Adrenal gland (tissue), 12 donors: ENCODE results near the gene SMCHD1. TPM values are rescaled to one million over a fixed set of nuclear protein-coding genes. Genes with fewer than 3 reads are reported as not detected.

ENCODE experiments used
- DNase-seq, 7 donors: peaks; one replicate each; pipeline ENCODE4 v3.0.0-alpha.2; 2019 to 2020
- H3K27ac ChIP-seq, 5 donors: fragments of 200-600 bp; sonication (generic) in 4 of 5; 1 replicate in 3 of 5; 2 replicates in 2 of 5; pipeline versions ENCODE4 v1.5.1 to v1.8.0; 2016 to 2020; ENCODE audit warnings: mild to moderate bottlenecking in 1 of 5
- H3K27me3 ChIP-seq: fragments of 200-600 bp; 2 replicates; pipeline ENCODE4 v1.8.0; 2021
- H3K36me3 ChIP-seq, 2 donors: fragments of 200-600 bp; replicated peaks in 1 of 2; 1 replicate in 1 of 2; 2 replicates in 1 of 2; pipeline versions ENCODE4 v1.5.1 to v1.8.0; 2018 to 2022
- H3K4me1 ChIP-seq, 2 donors: fragments of 200-600 bp; replicated peaks in 1 of 2; 1 replicate in 1 of 2; 2 replicates in 1 of 2; pipeline versions ENCODE4 v1.5.1 to v1.8.0; 2018 to 2021
- H3K4me3 ChIP-seq, 4 donors: fragments of 200-600 bp; sonication (generic) in 3 of 4; one replicate each; pipeline ENCODE4 v1.5.1; 2016 to 2018
- H3K9me3 ChIP-seq, 3 donors: fragments of 200-600 bp; sonication (generic) in 1 of 3; replicated peaks in 1 of 3; 1 replicate in 2 of 3; 2 replicates in 1 of 3; pipeline versions ENCODE4 v1.5.1 to v1.8.0; 2016 to 2021
- POLR2A ChIP-seq, 2 donors: fragments of 450-650 bp; IDR thresholded peaks; one replicate each; pipeline ENCODE4 v1.6.1; 2017; ENCODE audit warnings: antibody characterized with exemption in 2 of 2, mild to moderate bottlenecking in 2 of 2, moderate library complexity in 1 of 2
- WGBS, 4 donors: extraction: QIAGEN DNeasy Blood & Tissue Kit in 2 of 4; methylation state at CpG; one replicate each; pipeline versions ENCODE4 v1.1.5 to v1.1.7; 2013 to 2017; 5-methylcytosine and 5-hydroxymethylcytosine counted together
- intact Hi-C, 2 donors: fragments of 100-400 bp; cut with DNase I; formaldehyde crosslinking; loops; one replicate each; pipeline versions ENCODE4 v1.14.1 to v1.15.0; 2022 to 2023
- polyA plus RNA-seq, 3 donors: library from polyadenylated mRNA; stranded (reverse); fragments of 200-250 nt in 2 of 3; fragments of 350-450 nt in 1 of 3; fragmentation: Illumina TruSeq in 1 of 3; extraction: RNeasy Lipid Tissue Mini Kit (QIAGEN cat#74804) in 1 of 3; gene quantifications; one replicate each; pipeline ENCODE4 v1.2.3, GENCODE V29; 2013 to 2014
- total RNA-seq, 9 donors: library from RNA; depleted of rRNA in 4 of 9; stranded (reverse); fragments of >200 nt in 4 of 9; fragments of 120-200 nt in 1 of 9; fragmentation: NEBNext Ultra II Directional in 1 of 9; extraction: Animal tissue kit (Norgen Biotek cat#: 25700) in 1 of 9; gene quantifications; one replicate each; pipeline versions ENCODE4 v1.1.0 to v1.2.4, GENCODE V29; 2013 to 2023
- TF ChIP-seq, protein P1 (sequence below), 6 experiments: fragments of 450-650 bp in 4 of 6; fragments of 200-600 bp in 2 of 6; sonication (generic) in 1 of 6; IDR thresholded peaks; 1 replicate in 5 of 6; 2 replicates in 1 of 6; pipeline versions ENCODE4 v1.5.1 to v1.8.0; 2016 to 2021; ENCODE audit warnings: antibody characterized with exemption in 6 of 6, mild to moderate bottlenecking in 2 of 6, moderate library complexity in 1 of 6
- donor health status: healthy with polysubstance abuse.
- donor health status: Bipolar disorder and iron deficiency.
- donor health status: DM: yes; HTN: yes; CAD: no.
- donor health status: DM: no; HTN: no; CAD: no.
- donor health status: DM: no; HTN: no; CAD: no.
- donor health status: DM: yes; HTN: yes; CAD: no.

Gene SMCHD1
- total and polyA plus RNA-seq, 12 donors = 5.3 to 77.1 (median 21.2) TPM

- H3K4me3 ChIP-seq = no peak overlapping the region
- H3K4me1 ChIP-seq = no peaks in the 10 kb centered on the region
- no peak for DNase-seq
- H3K36me3 ChIP-seq = no peaks in the 10 kb centered on the region
- no peaks in the 10 kb centered on the region for H3K9me3 ChIP-seq
- intact Hi-C loops = no loop called here
- peaks cover 19% of the 10 kb centered on the region for H3K27me3 ChIP-seq
- TF ChIP-seq POLR2A (IDR thresholded peaks at IDR 0.05) = no peak
- TF ChIP-seq, protein P1, sequence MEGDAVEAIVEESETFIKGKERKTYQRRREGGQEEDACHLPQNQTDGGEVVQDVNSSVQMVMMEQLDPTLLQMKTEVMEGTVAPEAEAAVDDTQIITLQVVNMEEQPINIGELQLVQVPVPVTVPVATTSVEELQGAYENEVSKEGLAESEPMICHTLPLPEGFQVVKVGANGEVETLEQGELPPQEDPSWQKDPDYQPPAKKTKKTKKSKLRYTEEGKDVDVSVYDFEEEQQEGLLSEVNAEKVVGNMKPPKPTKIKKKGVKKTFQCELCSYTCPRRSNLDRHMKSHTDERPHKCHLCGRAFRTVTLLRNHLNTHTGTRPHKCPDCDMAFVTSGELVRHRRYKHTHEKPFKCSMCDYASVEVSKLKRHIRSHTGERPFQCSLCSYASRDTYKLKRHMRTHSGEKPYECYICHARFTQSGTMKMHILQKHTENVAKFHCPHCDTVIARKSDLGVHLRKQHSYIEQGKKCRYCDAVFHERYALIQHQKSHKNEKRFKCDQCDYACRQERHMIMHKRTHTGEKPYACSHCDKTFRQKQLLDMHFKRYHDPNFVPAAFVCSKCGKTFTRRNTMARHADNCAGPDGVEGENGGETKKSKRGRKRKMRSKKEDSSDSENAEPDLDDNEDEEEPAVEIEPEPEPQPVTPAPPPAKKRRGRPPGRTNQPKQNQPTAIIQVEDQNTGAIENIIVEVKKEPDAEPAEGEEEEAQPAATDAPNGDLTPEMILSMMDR (IDR thresholded peaks at IDR 0.05) = no peak
- WGBS, 4 donors = 83 to 100% (median 95%) methylated on average over 1 of the region's 1 CpG
- no peak overlapping the region for H3K27ac ChIP-seq
These were observed 185.0 kb downstream of the SMCHD1 start for GRCh38 chr18:2840521-2840920.

DNA sequence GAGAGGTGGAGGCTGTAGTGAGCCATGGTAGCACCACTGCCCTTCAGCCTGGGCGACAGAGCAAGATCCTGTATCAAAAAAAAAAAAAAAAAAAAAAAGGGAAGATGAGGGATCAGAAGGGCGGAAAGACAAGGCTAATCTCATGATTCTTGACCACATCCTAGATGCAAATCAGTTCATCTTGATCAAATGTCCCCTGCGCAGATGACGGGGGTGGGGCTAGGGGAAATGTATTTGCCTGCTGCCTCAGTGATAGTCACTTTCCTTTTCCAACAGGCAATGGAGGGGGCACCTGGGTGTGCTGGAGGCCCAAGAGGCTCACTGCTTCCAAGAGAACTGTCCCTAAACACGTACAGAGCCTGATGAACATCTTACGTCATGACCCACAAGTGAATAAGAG lies 187.6 kb downstream of the SMCHD1 start:
- H3K27ac ChIP-seq = no peak overlapping the region
- no peaks in the 10 kb centered on the region for H3K36me3 ChIP-seq
- 63 to 86% (median 76%) methylated on average over 6 of the region's 6 CpGs for WGBS, 4 donors
- no peaks in the 10 kb centered on the region for H3K9me3 ChIP-seq
- TF ChIP-seq POLR2A (IDR thresholded peaks at IDR 0.05) = no peak
- TF ChIP-seq, protein P1 (IDR thresholded peaks at IDR 0.05) = no peak
- intact Hi-C loops = no loop called here
- peaks cover 36% of the 10 kb centered on the region for H3K27me3 ChIP-seq
- H3K4me3 ChIP-seq = no peak overlapping the region
- H3K4me1 ChIP-seq = peaks cover 11 to 20% of the 10 kb centered on the region in 2 donors
- peak in 2 of 7 donors; percentile 21 to 38 for DNase-seq

- 69 to 80% (median 73%) methylated on average over 4 of the region's 4 CpGs for WGBS, 4 donors
- Histone ChIP-seq H3K9me3 (no peaks in the 10 kb centered on the region), H3K27ac (no peak overlapping the region), H3K4me3 (no peak overlapping the region), H3K4me1 (peaks cover 11 to 21% of the 10 kb centered on the region in 2 donors), H3K27me3 (peaks cover 41% of the 10 kb centered on the region), H3K36me3 (no peaks in the 10 kb centered on the region)
- TF ChIP-seq, protein P1 (IDR thresholded peaks at IDR 0.05) = no peak
- TF ChIP-seq POLR2A (IDR thresholded peaks at IDR 0.05) = no peak
- intact Hi-C loops = no loop called here
- DNase-seq = peak in 1 of 7 donors; percentile 36
These were observed 189.6 kb downstream of the SMCHD1 start for GRCh38 chr18:2845172-2845571.

GRCh38 chr18:2846636-2847316 lies 191.2 kb downstream of the SMCHD1 start, which contains the start of gene EMILIN2:
TSS of gene EMILIN2 (plus strand) at chr18:2847006. CDS start at chr18:2847189, 183 bp downstream.
- WGBS, 4 donors = 0 to 4% (median 1%) methylated on average over 39 to 80 of the region's 80 CpGs
- H3K4me1 ChIP-seq = peaks cover 11 to 21% of the 10 kb centered on the region in 2 donors
- no peaks in the 10 kb centered on the region for H3K9me3 ChIP-seq
- H3K27me3 ChIP-seq = peaks cover 35% of the 10 kb centered on the region
- H3K36me3 ChIP-seq = no peaks in the 10 kb centered on the region
- peak within 1 kb of the TSS in 2 of 4 donors; percentile 17 to 54 for H3K4me3 ChIP-seq
- H3K27ac ChIP-seq = peak within 1 kb of the TSS in 2 of 5 donors; percentile 57 to 79
- TF ChIP-seq, protein P1 (IDR thresholded peaks at IDR 0.05) = no peak
- peak; percentile 34 to 39 for TF ChIP-seq POLR2A (IDR thresholded peaks at IDR 0.05)
- peak; percentile 47 to 75 (median 66) for DNase-seq
- intact Hi-C loops = no loop called here
